HPDE6-E6E7 (cell line): ENCODE results near the gene ADAMTS12.

Source experiments
- DNase-seq: peaks from one replicate; pipeline ENCODE4 v3.0.0; 2011; ENCODE audit warnings: missing footprints; ENCODE audit errors: extremely low spot score

The ADAMTS12 gene

DNA sequence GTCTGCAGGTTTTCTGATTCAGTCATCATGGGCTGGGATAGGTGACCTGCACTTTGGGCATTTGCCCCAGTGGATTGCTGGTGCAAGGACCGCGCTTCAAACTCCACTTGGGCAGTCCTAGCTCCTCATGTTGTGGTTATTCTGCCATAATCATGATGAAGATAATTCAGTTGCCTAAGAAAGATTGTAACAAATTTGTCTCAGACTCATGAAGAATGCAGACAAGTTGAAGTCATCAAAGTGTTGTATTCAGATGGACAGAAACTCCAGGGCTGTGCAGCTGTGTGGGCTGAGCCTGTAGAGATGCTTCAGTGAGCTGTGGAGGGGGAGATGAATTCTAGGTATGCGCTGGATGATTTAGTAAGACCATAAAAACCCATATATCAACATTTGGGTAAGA, 412.5 kb downstream of the ADAMTS12 start:
- DNase-seq, result no peak

DNA sequence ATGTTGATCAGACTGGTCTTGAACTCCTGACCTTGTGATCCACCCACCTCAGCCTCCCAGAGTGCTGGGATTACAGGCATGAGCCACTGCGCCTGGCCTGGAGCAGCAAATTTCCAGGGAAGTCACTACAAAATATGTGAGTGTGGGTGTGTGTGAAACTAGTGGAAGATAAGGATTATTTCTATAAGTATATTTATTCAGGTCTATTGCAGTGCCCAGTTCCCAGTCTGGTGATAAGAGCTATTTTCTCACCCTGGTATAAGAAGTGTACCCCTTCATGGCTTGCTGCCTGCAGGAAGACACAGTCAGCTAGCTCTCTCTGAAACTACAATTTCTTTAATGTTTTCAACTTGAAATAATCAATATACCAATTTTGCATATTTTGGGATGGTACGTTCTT, 414.0 kb downstream of the ADAMTS12 start:
- no peak for DNase-seq

DNA sequence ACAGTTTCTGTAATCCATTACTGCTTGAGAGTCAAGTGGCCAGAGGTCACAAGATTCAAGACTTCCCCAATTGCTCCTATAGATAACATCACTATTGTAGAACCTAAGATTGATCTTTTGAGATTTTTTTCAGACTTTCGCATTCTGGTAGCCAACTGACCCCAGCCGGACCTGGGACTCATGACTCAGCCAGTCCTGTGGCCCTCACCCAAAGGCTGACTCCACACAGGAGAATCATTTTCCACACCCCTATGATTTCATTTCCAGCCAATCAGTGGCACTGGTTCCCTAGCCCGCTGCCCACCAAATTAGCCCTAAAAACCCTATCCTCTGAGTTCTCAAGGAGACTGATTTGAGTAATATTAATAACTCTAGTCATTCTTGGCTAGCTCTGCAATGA, 414.8 kb downstream of the ADAMTS12 start:
- no peak for DNase-seq

GRCh38 chr5:33475706-33476105, 416.1 kb downstream of the ADAMTS12 start:
- DNase-seq, result no peak

GRCh38 chr5:33474931-33475499, 416.8 kb downstream of the ADAMTS12 start:
- no peak for DNase-seq

DNA sequence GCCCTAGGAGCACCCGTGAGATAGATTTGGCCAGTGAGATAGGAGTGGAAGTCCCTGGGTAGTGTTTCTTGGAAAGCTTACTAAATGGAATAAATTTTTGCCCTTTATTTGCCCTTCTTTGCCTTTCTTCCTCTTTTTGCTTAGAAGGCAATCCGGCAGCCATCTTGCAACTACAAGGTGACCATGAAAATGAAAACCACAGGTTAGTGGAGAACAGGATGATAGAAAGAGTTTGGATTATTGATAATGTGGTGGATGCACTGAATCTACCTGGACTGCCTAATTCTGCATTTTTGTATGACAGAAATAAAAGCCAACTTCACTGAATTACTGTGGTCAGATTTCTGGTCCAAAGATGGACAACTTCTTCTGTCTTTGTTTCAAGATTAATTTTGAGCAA, 417.8 kb downstream of the ADAMTS12 start:
- DNase-seq, result no peak
